Right lobe of liver (tissue), 6 donors: Measurements from ENCODE around the gene SHMT2. TPM values are rescaled to one million over a fixed set of nuclear protein-coding genes. Genes with fewer than 3 reads are reported as not detected.
"Not testable (repeated sequence)": the region's sequence is repeated elsewhere in the genome, so short reads cannot be mapped to it uniquely, and the experiment has no call there.

Experiments
- ATAC-seq, 4 donors: fragments of 200-7000 bp; cut with Tn5 transposase; one replicate each; pipeline ENCODE4 v1.9.1; 2020; ENCODE audit warnings: mild to moderate bottlenecking in 4 of 4, moderate library complexity in 4 of 4
- DNase-seq, 3 donors: peaks; one replicate each; pipeline ENCODE4 v3.0.0-alpha.2; 2020
- H3K27ac ChIP-seq, 3 donors: fragments of 200-600 bp; one replicate each; pipeline ENCODE4 v1.8.0; 2022
- H3K27me3 ChIP-seq, 2 donors: fragments of 200-600 bp; one replicate each; pipeline ENCODE4 v1.8.0; 2022
- H3K36me3 ChIP-seq, 4 donors: fragments of 200-600 bp; sonication (generic) in 1 of 4; one replicate each; pipeline versions ENCODE4 v1.5.1 to v1.8.0; 2017 to 2022; ENCODE audit warnings: control low read depth in 1 of 4
- H3K4me1 ChIP-seq, 4 donors: fragments of 200-600 bp; sonication (generic) in 1 of 4; one replicate each; pipeline versions ENCODE4 v1.5.1 to v1.8.0; 2017 to 2022; ENCODE audit warnings: control low read depth in 1 of 4
- H3K4me3 ChIP-seq, 3 donors: fragments of 200-600 bp; one replicate each; pipeline ENCODE4 v1.8.0; 2022
- H3K9me3 ChIP-seq, 4 donors: fragments of 200-600 bp; sonication (generic) in 1 of 4; one replicate each; pipeline versions ENCODE4 v1.5.1 to v1.8.0; 2017 to 2022; ENCODE audit warnings: control low read depth in 1 of 4
- CTCF ChIP-seq, 4 donors: fragments of 200-600 bp in 3 of 4; fragments of 450-650 bp in 1 of 4; IDR thresholded peaks; one replicate each; pipeline versions ENCODE4 v1.5.1 to v1.8.0; 2016 to 2022; ENCODE audit warnings: antibody characterized with exemption in 4 of 4, mild to moderate bottlenecking in 2 of 4
- POLR2A ChIP-seq: fragments of 450-650 bp; IDR thresholded peaks from one replicate; pipeline ENCODE4 v1.6.1; 2017; ENCODE audit warnings: antibody characterized with exemption, mild to moderate bottlenecking
- WGBS: methylation state at CpG from one replicate; pipeline ENCODE4 v1.1.6; 2018; ENCODE audit warnings: low coverage, low lambda C conversion rate; ENCODE audit not compliant: insufficient coverage; ENCODE audit errors: missing lambda C conversion rate; 5-methylcytosine and 5-hydroxymethylcytosine counted together
- intact Hi-C, 2 donors: fragments of 100-400 bp; cut with DNase I; formaldehyde crosslinking; loops; one replicate each; pipeline versions ENCODE4 v1.11.2 to v1.14.1; 2022
- microRNA counts: library from miRNA; unstranded; fragments of <30 nt; microRNA quantifications from one replicate; lab custom pipeline; 2016
- microRNA-seq, 2 donors: library from miRNA; unstranded; fragments of <30 nt; microRNA quantifications; one replicate each; pipeline ENCODE4, GENCODE V29; 2019 to 2020
- small RNA-seq, 2 experiments: library from RNA; depleted of rRNA; stranded (forward); fragments of <200 nt; gene quantifications; one replicate each; pipeline ENCODE3, GENCODE V24; 2016
- total RNA-seq, 6 experiments: library from RNA; depleted of rRNA in 2 of 6; stranded (reverse); fragments of >200 nt in 2 of 6; fragmentation: NEBNext Ultra II Directional in 3 of 6; extraction: Animal tissue kit (Norgen Biotek cat#: 25700) in 3 of 6; gene quantifications; one replicate each; pipeline versions ENCODE4 v1.1.0 to v1.2.4, GENCODE V29; 2016 to 2023
- donor health status: DM: no; HTN: yes; CAD: no.
- donor health status: DM: no; HTN: no; CAD: no.
- donor health status: DM: no; HTN: no; CAD: no.
- donor health status: DM: no; HTN: yes; CAD: no.
- donor health status: DM: no; HTN: yes; CAD: no.

The SHMT2 gene
- total RNA-seq, 6 experiments from 2014 or later: 157 to 228 (median 194) TPM

GRCh38 chr12:57278465-57279381 is 49.2 kb downstream of the SHMT2 start:
- peaks cover 0 to 51% (median 28%) of the 10 kb centered on the region in 4 donors for H3K36me3 ChIP-seq
- WGBS: 85% methylated on average over 14 of the region's 15 CpGs
- intact Hi-C loops: no loop called here
- H3K27ac ChIP-seq: no peak overlapping the region
- no peak for DNase-seq
- no peak for ATAC-seq
- no peaks in the 10 kb centered on the region for H3K9me3 ChIP-seq
- H3K4me3 ChIP-seq: no peak overlapping the region
- TF ChIP-seq CTCF (IDR thresholded peaks at IDR 0.05) (no peak), POLR2A (no peak)
- H3K27me3 ChIP-seq: no peaks in the 10 kb centered on the region
- peaks cover 0 to 8% (median 4%) of the 10 kb centered on the region in 4 donors for H3K4me1 ChIP-seq

- H3K36me3 ChIP-seq: peaks cover 0 to 54% (median 31%) of the 10 kb centered on the region in 4 donors
- 63% methylated on average over 8 of the region's 9 CpGs for WGBS
- H3K4me3 ChIP-seq: no peak overlapping the region
- peak in 1 of 3 donors; percentile 61 for DNase-seq
- intact Hi-C loops: no loop called here
- ATAC-seq: peak; percentile 86 to 92 (median 90)
- H3K27ac ChIP-seq: peak overlapping the region; percentile 10 to 65 (median 25)
- no peaks in the 10 kb centered on the region for H3K9me3 ChIP-seq
- TF ChIP-seq CTCF (IDR thresholded peaks at IDR 0.05): no peak
- TF ChIP-seq POLR2A: peak; percentile 71
- H3K4me1 ChIP-seq: peaks cover 0 to 8% (median 4%) of the 10 kb centered on the region in 4 donors
- no peaks in the 10 kb centered on the region for H3K27me3 ChIP-seq
Measured at GRCh38 chr12:57280211-57281062, 50.9 kb downstream of the SHMT2 start.

- not testable (repeated sequence) for ATAC-seq
Measured at GRCh38 chr12:57282073-57282472, 52.6 kb downstream of the SHMT2 start.

More at GRCh38 chr12:57282073-57282472, 52.6 kb downstream of the SHMT2 start:
- peaks cover 0 to 57% (median 30%) of the 10 kb centered on the region in 4 donors for H3K36me3 ChIP-seq
- H3K27me3 ChIP-seq, H3K4me3 ChIP-seq, H3K4me1 ChIP-seq, intact Hi-C loops, H3K9me3 ChIP-seq, DNase-seq, H3K27ac ChIP-seq: not testable (repeated sequence)
- WGBS: 88% methylated on average over 12 of the region's 12 CpGs

MicroRNAs encoded within 50 kb of the gene (microRNA counts, 767-probe panel; counts per million panel counts)
- microRNA hsa-miR-1228-3p (lab: Ali Mortazavi, UCI): 237 counts per million

Small RNAs within 50 kb of the gene (microRNA-seq; reads per million reads assigned to microRNA genes)
- gene MIR1228: 9.0 to 9.5 reads per million in 2 donors

Small RNAs within 50 kb of the gene (small RNA-seq; reads per million reads assigned to genes)
- gene MIR1228: 0.48 to 1.3 reads per million in 2 experiments

Other genes with a start within 250 kb of the SHMT2 start
- gene ZBTB39, start 223.2 kb upstream of the SHMT2 start, total RNA-seq: 1 to 10 TPM; 1.8 to 3.7 (median 3.3) TPM
- gene TAC3, start 213.2 kb upstream of the SHMT2 start, total RNA-seq: not detected
- 1 to 10 TPM in 1 of 6 experiments, under 1 TPM in 4, not detected in 1; 0.27 to 1.9 (median 0.68) TPM for gene MYO1A, start 179.6 kb upstream of the SHMT2 start, total RNA-seq
- 1 to 10 TPM; 3.8 to 6.2 (median 4.8) TPM for gene NEMP1, start 150.9 kb upstream of the SHMT2 start, total RNA-seq
- gene NAB2, start 140.6 kb upstream of the SHMT2 start, total RNA-seq: 10 to 100 TPM in 2 of 6 experiments, 1 to 10 TPM in 4; 6.1 to 13.1 (median 8.9) TPM
- gene STAT6, start 118.3 kb upstream of the SHMT2 start, total RNA-seq: 100 to 1,000 TPM in 3 of 6 experiments, 10 to 100 TPM in 3; 61.8 to 108 (median 94.7) TPM
- 100 to 1,000 TPM; 268 to 387 (median 301) TPM for gene LRP1, start 101.2 kb upstream of the SHMT2 start, total RNA-seq
- not detected for gene LRP1-AS, start 82.1 kb upstream of the SHMT2 start, total RNA-seq
- 1 to 10 TPM in 2 of 6 experiments, under 1 TPM in 1, not detected in 3; 0.87 to 1.5 (median 1.2) TPM for gene NXPH4, start 12.9 kb upstream of the SHMT2 start, total RNA-seq
- 1 to 10 TPM in 5 of 6 experiments, under 1 TPM in 1; 0.98 to 4.5 (median 1.8) TPM for gene STAC3, start 21.5 kb downstream of the SHMT2 start, total RNA-seq
- 10 to 100 TPM; 25.3 to 48.0 (median 35.9) TPM for gene R3HDM2, start 201.3 kb downstream of the SHMT2 start, total RNA-seq
- 100 to 1,000 TPM in 1 of 6 experiments, 10 to 100 TPM in 5; 14.7 to 123 (median 63.6) TPM for gene INHBC, start 205.1 kb downstream of the SHMT2 start, total RNA-seq
- 100 to 1,000 TPM in 4 of 6 experiments, 10 to 100 TPM in 2; 17.4 to 302 (median 150) TPM for gene INHBE, start 225.6 kb downstream of the SHMT2 start, total RNA-seq
- under 1 TPM; 0.16 to 0.74 (median 0.55) TPM for gene GLI1, start 230.1 kb downstream of the SHMT2 start, total RNA-seq